ENCODE data around the gene GOLGA2.

DNA sequence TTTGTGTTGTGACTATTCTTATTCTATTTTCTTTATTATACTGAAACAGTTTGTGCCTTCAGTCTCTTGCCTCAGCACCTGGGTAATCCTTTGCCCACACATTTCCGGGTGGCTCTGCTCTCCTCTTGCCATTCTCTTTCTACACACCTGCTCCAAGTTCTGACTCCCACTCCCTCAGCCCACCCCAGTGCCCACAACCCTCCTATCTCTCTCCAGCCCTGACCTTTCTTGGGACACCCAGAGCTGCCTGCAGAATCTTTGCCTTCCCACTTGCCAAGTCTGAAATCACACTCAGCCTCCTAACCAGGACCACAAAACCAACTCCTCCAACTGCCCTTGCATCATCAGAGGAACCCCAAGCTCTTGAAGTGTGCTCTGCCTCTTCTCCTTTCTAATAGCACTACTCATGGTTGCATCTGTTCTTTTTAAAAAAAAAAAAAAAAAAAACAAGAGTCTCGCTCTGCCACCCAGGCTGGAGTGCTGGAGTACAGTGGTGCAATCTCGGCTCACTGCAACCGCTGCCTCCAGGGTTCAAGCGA is 4.3 kb upstream of the GOLGA2 start:
- TF ChIP-seq GATA2 (IDR thresholded peaks at IDR 0.05; ENCODE audit: low read depth, low read length) (no peak), GATA3 (IDR thresholded peaks at IDR 0.05; ENCODE audit: low read depth, low read length) (no peak)
